GM18907 (cell line): ENCODE data around the gene MBNL2.

Experiments used
- ATAC-seq: cut with Tn5 transposase; IDR thresholded peaks from one replicate; pipeline ENCODE4 v1.9.1; 2021; ENCODE audit warnings: mild to moderate bottlenecking, moderate library complexity; ENCODE audit not compliant: unreplicated experiment

The MBNL2 gene

GRCh38 chr13:97249796-97250495 lies 27.8 kb downstream of the MBNL2 start:
- no peak for ATAC-seq

- no peak for ATAC-seq
Measured at GRCh38 chr13:97250560-97250959, 28.4 kb downstream of the MBNL2 start.

GRCh38 chr13:97252735-97253134 lies 30.6 kb downstream of the MBNL2 start:
- no peak for ATAC-seq

- ATAC-seq: no peak
Measured at GRCh38 chr13:97253581-97254293, 31.6 kb downstream of the MBNL2 start.

- no peak for ATAC-seq
Measured at GRCh38 chr13:97254816-97255215, 32.7 kb downstream of the MBNL2 start.

- no peak for ATAC-seq
Measured at GRCh38 chr13:97255515-97256021, 33.4 kb downstream of the MBNL2 start.

GRCh38 chr13:97256343-97256783 lies 34.2 kb downstream of the MBNL2 start:
- no peak for ATAC-seq

- no peak for ATAC-seq
Measured at GRCh38 chr13:97257228-97257755, 35.2 kb downstream of the MBNL2 start.

GRCh38 chr13:97257800-97258799 lies 36.0 kb downstream of the MBNL2 start:
- ATAC-seq: peak; percentile 77

- ATAC-seq: no peak
Measured at GRCh38 chr13:97258801-97259200, 36.7 kb downstream of the MBNL2 start.

GRCh38 chr13:97259410-97259797 lies 37.3 kb downstream of the MBNL2 start:
- ATAC-seq: no peak

GRCh38 chr13:97259798-97260714 lies 37.9 kb downstream of the MBNL2 start:
- ATAC-seq: no peak

GRCh38 chr13:97261254-97262005 lies 39.3 kb downstream of the MBNL2 start:
- peak; percentile 77 for ATAC-seq

GRCh38 chr13:97262058-97262457 lies 39.9 kb downstream of the MBNL2 start:
- no peak for ATAC-seq

GRCh38 chr13:97263160-97263559 lies 41.0 kb downstream of the MBNL2 start:
- ATAC-seq: no peak

GRCh38 chr13:97264663-97265062 lies 42.5 kb downstream of the MBNL2 start:
- ATAC-seq: no peak

GRCh38 chr13:97266332-97266731 lies 44.2 kb downstream of the MBNL2 start:
- no peak for ATAC-seq

GRCh38 chr13:97266772-97267417 lies 44.8 kb downstream of the MBNL2 start:
- ATAC-seq: no peak
